Esophagus muscularis mucosa (tissue), 4 donors: ENCODE measurements around the gene NXPE3. TPM values are rescaled to one million over a fixed set of nuclear protein-coding genes. Genes with fewer than 3 reads are reported as not detected.

Experiments used
- DNase-seq: peaks from one replicate; pipeline ENCODE4 v3.0.0-alpha.2; 2017; ENCODE audit errors: extremely low spot score
- H3K27ac ChIP-seq, 4 donors: fragments of 200-600 bp; sonication (generic); replicated peaks in 1 of 4; 1 replicate in 3 of 4; 2 replicates in 1 of 4; pipeline ENCODE4 v1.5.1; 2016 to 2019; ENCODE audit warnings: mild to moderate bottlenecking in 1 of 4
- H3K27me3 ChIP-seq, 4 donors: fragments of 200-600 bp; sonication (generic); one replicate each; pipeline versions ENCODE4 v1.5.1 to v1.6.0; 2016 to 2019
- H3K36me3 ChIP-seq, 4 donors: fragments of 200-600 bp; sonication (generic); one replicate each; pipeline ENCODE4 v1.5.1; 2016 to 2019
- H3K4me1 ChIP-seq, 4 donors: fragments of 200-600 bp; sonication (generic); one replicate each; pipeline ENCODE4 v1.5.1; 2016 to 2019
- H3K4me3 ChIP-seq, 4 donors: fragments of 200-600 bp; sonication (generic); 1 replicate in 2 of 4; 2 replicates in 2 of 4; pipeline ENCODE4 v1.5.1; 2016 to 2019; ENCODE audit warnings: mild to moderate bottlenecking in 4 of 4, moderate library complexity in 1 of 4
- H3K9me3 ChIP-seq, 4 donors: fragments of 200-600 bp; sonication (generic); 1 replicate in 3 of 4; 2 replicates in 1 of 4; pipeline ENCODE4 v1.5.1; 2016 to 2019
- CTCF ChIP-seq, 3 experiments: fragments of 200-600 bp in 2 of 3; fragments of 450-650 bp in 1 of 3; sonication (generic) in 2 of 3; IDR thresholded peaks; one replicate each; pipeline ENCODE4 v1.5.1; 2017 to 2019; ENCODE audit warnings: antibody characterized with exemption in 3 of 3, mild to moderate bottlenecking in 2 of 3, moderate library complexity in 1 of 3
- EP300 ChIP-seq: sonication (generic); formaldehyde crosslinking; IDR thresholded peaks from one replicate; pipeline ENCODE4 v1.6.1; 2017; ENCODE audit warnings: antibody characterized with exemption
- POLR2A ChIP-seq: fragments of 450-650 bp; IDR thresholded peaks from one replicate; pipeline ENCODE4 v1.6.1; 2017; ENCODE audit warnings: antibody characterized with exemption, moderate library complexity, mild to moderate bottlenecking, low read depth
- POLR2AphosphoS5 ChIP-seq, 2 donors: sonication (generic); formaldehyde crosslinking; IDR thresholded peaks; one replicate each; pipeline ENCODE4 v1.6.1; 2017; ENCODE audit warnings: antibody characterized with exemption in 2 of 2
- WGBS: methylation state at CpG from one replicate; pipeline ENCODE4 v1.1.5; 2018; 5-methylcytosine and 5-hydroxymethylcytosine counted together
- intact Hi-C: fragments of 100-400 bp; cut with DNase I; formaldehyde crosslinking; loops from one replicate; pipeline ENCODE4 v1.15.1; 2023
- total RNA-seq, 4 donors: library from RNA; depleted of rRNA; stranded (reverse); fragments of >200 nt; gene quantifications; one replicate each; pipeline versions ENCODE4 v1.1.0 to v1.2.1, GENCODE V29; 2016

Gene NXPE3
- total RNA-seq, 4 donors from 2014 or later, result 12.4 to 19.5 (median 17.8) TPM

GRCh38 chr3:101813817-101814440 lies 34.9 kb downstream of the NXPE3 start:
- no peak for DNase-seq
- WGBS, result 69% methylated on average over 7 of the region's 7 CpGs
- TF ChIP-seq EP300 (no peak), CTCF (IDR thresholded peaks at IDR 0.05) (peak; percentile 57 to 64 (median 59)), POLR2A (no peak), POLR2AphosphoS5 (IDR thresholded peaks at IDR 0.05) (no peak)

GRCh38 chr3:101814835-101815234 lies 35.8 kb downstream of the NXPE3 start:
- H3K27me3 ChIP-seq, result no peaks in the 10 kb centered on the region
- peaks cover 11 to 45% (median 36%) of the 10 kb centered on the region in 4 donors for H3K4me1 ChIP-seq
- intact Hi-C loops, result loop anchor here (5.0 to 10.0 kb wide), 2 partner anchors 32 to 160 kb away; partner anchors contain the start of gene NFKBIZ
- no peak overlapping the region for H3K4me3 ChIP-seq
- H3K9me3 ChIP-seq, result no peaks in the 10 kb centered on the region
- WGBS, result 28% methylated on average over 3 of the region's 3 CpGs
- no peak for DNase-seq
- peaks cover 0 to 20% (median 18%) of the 10 kb centered on the region in 4 donors for H3K36me3 ChIP-seq
- TF ChIP-seq POLR2AphosphoS5 (IDR thresholded peaks at IDR 0.05) (no peak), EP300 (no peak), POLR2A (no peak), CTCF (IDR thresholded peaks at IDR 0.05) (no peak)
- peak overlapping the region in 1 of 4 donors; percentile 30 for H3K27ac ChIP-seq

More at GRCh38 chr3:101813817-101814440, 34.9 kb downstream of the NXPE3 start:
- Histone ChIP-seq H3K27ac (no peak overlapping the region), H3K4me3 (no peak overlapping the region), H3K36me3 (peaks cover 0 to 19% (median 16%) of the 10 kb centered on the region in 4 donors), H3K9me3 (no peaks in the 10 kb centered on the region), H3K27me3 (no peaks in the 10 kb centered on the region), H3K4me1 (peaks cover 18 to 54% (median 45%) of the 10 kb centered on the region in 4 donors)
- intact Hi-C loops, result loop anchor here (2.0 to 10.0 kb wide), 3 partner anchors 33 to 411 kb away; partner anchors contain the start of gene NFKBIZ

- H3K36me3 ChIP-seq, result peaks cover under 1 to 28% (median 23%) of the 10 kb centered on the region in 4 donors
- H3K9me3 ChIP-seq, result no peaks in the 10 kb centered on the region
- intact Hi-C loops, result loop anchor here (10.0 kb wide), 1 partner anchor 158 kb away; no protein-coding TSS in a partner anchor
- peaks cover 9 to 34% (median 27%) of the 10 kb centered on the region in 4 donors for H3K4me1 ChIP-seq
- DNase-seq, result no peak
- 73% methylated on average over 4 of the region's 4 CpGs for WGBS
- H3K27me3 ChIP-seq, result no peaks in the 10 kb centered on the region
- no peak overlapping the region for H3K4me3 ChIP-seq
- H3K27ac ChIP-seq, result peak overlapping the region in 3 of 4 donors; percentile 21 to 43 (median 30)
- TF ChIP-seq CTCF (IDR thresholded peaks at IDR 0.05) (no peak), POLR2A (no peak), POLR2AphosphoS5 (IDR thresholded peaks at IDR 0.05) (no peak), EP300 (no peak)
These were observed 37.5 kb downstream of the NXPE3 start for GRCh38 chr3:101816215-101817149.

- DNase-seq, result no peak
- Histone ChIP-seq H3K4me3 (no peak overlapping the region), H3K9me3 (no peaks in the 10 kb centered on the region), H3K27ac (peak overlapping the region in 2 of 4 donors; percentile 20 to 30), H3K4me1 (peaks cover 9 to 34% (median 26%) of the 10 kb centered on the region in 4 donors), H3K27me3 (no peaks in the 10 kb centered on the region), H3K36me3 (peaks cover 10 to 36% (median 32%) of the 10 kb centered on the region in 4 donors)
- intact Hi-C loops, result loop anchor here (10.0 kb wide), 1 partner anchor 157 kb away; no protein-coding TSS in a partner anchor
- WGBS, result 90% methylated on average over 5 of the region's 5 CpGs
- TF ChIP-seq EP300 (no peak), POLR2A (no peak)
These were observed 39.0 kb downstream of the NXPE3 start for GRCh38 chr3:101817992-101818391.
